Stimulated activated CD4-positive, alpha-beta T cell treated with anti-CD3 and anti-CD28 coated beads, TNF-alpha, amount 100 ng/mL, for 1 hour (primary cell): Measurements from ENCODE around the gene YWHAQ.
"Not testable (repeated sequence)": the region's sequence is repeated elsewhere in the genome, so short reads cannot be mapped to it uniquely, and the experiment has no call there.

Experiments used
- DNase-seq, 3 donors: peaks; one replicate each; pipeline ENCODE4 v3.0.0-alpha.2; 2020; ENCODE audit warnings: low read depth in 3 of 3, low spot score in 1 of 3

YWHAQ gene

GRCh38 chr2:9631878-9632700 lies 1.3 kb upstream of the YWHAQ start:
- no peak for DNase-seq

DNA sequence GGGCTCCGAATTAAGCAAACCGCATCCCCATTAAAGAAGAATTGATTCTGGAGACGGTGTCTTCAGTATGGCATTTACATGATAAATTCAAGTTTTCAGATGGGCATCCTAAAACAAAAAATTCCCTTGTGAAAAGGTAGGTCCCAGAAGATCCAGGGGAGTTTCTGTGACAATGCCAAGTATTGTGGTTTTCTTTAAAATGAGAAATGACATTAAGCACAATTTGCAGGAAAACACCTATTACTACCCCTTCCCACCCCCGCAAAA lies 689 bp upstream of the YWHAQ start:
- no peak for DNase-seq

DNA sequence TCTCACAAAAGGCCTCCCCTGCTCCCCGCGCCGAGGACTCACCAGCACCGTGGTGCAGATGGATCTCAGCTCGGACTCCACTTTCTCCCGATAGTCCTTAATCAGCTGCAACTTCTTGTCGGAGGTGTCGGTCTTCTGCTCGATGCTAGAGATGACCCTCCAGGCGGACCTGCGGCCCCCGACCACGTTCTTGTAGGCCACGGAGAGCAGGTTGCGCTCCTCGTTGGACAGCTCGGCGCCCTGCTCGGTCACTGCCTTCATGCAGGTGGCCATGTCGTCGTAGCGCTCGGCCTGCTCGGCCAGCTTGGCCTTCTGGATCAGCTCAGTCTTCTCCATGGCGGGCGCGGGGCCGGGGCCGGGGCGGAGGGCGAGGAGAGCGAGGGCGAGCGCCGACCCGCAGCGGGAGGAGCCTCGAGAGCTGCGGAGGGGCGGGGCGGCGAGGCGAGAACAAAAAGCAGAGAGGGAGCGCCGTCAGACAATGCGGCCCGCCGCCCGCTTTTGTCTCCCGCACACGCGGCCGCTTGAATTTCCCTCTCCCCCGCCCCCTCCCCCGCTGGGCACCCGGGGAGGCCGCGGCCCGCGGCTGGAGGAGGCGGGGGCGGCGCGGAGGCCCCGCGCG lies 571 bp downstream of the YWHAQ start:
- DNase-seq = peak; percentile 35 to 64 (median 40)

DNA sequence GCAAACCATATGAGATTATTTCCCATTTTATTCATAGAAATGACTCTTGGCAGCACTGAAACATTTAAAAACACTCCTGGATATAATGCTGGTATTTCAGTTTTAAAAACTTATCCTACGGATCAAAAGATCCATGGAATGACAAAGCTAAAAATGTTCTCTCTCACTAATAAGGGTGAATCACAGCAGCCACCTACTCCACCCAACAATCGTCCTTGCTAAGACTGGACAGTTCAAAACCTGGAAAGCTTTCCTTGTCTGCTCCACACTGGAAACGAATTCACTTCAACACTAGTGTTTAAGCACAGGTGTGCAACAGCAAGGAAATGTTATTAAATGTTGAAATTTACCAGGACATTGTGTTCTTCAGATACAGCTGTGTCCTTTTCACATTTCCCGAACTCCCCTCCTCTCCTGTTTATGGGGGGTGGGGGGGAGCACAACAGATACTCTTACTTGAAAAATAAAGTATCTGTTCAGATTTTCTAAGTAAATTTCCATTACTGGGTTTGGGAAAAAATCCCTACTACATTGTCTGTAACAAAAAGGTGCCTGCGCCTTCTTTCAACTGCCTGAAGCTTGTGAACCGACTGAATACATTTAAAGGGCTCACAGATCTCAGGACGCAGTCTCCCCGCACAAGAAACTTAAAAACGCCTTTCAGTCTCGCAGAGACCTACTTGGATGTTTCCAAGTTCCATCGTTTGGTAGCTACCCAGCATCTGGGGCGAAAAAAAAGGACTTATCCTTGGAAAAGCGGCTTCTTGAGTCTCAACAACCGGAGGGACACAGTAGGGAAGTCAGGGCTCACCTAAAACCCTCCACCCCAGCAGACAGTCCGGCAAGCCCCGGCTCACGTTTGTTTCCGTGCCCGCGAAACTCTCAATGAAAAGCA lies 1.3 kb downstream of the YWHAQ start:
- DNase-seq = no peak

GRCh38 chr2:9627310-9627709 lies 3.5 kb downstream of the YWHAQ start:
- DNase-seq = no peak

- DNase-seq = no peak
Measured at GRCh38 chr2:9623151-9623550, 7.6 kb downstream of the YWHAQ start.

DNA sequence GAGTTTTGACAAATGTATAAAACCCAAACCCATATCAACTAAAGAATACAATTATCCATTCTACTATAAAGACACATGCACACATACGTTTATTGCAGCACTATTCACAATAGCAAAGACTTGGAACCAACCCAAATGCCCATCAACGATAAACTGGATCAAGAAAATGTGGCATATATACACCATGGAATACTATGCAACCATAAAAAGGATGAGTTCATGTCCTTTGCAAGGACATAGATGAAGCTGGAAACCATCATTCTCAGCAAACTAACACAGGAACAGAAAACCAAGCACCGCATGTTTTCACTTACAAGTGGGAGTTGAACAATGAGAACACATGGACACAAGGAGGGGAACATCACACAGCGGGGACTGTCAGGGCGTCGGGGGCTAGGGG lies 9.1 kb downstream of the YWHAQ start:
- not testable (repeated sequence) for DNase-seq

- no peak for DNase-seq
Measured at GRCh38 chr2:9618410-9618809, 12.4 kb downstream of the YWHAQ start.

DNA sequence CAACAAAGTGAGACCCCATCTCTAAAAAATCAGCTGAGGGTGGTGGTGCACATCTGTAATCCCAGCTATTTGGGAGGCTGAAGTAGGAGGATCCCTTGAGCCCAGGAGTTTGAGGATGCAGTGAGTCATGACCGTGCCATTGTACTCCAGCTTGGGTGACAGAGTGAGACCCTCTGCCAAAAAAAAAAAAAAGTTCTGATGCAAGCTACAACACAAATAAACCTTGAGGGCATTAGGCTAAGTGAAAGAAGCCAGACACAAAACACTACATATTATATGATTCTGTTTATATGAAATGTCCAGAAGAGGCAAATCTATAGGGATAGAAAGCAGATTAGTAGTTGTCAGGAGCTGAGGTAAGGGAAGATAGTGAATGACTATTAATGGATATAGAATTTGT lies 13.0 kb downstream of the YWHAQ start:
- DNase-seq = no peak

- DNase-seq = no peak
Measured at GRCh38 chr2:9617296-9617695, 13.5 kb downstream of the YWHAQ start.

GRCh38 chr2:9614562-9614961 lies 16.2 kb downstream of the YWHAQ start:
- DNase-seq = no peak

DNA sequence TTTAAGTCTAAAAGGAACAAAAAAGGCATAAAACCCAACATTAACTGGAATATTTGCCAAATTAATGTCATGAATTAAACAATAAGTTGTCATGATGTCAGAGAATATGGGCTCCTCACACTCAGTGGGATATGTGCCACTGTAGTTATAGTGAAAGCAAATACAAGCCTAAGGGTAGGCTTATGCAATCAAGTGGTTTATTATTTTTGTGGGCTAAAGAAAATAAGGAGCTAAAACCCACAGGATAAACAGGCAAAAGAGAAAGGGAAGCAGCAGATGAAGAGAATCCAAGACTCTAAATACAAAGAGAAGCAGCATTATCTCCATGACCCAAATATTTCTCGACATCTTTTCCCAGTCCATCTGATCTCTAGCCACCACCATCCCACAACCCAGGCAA lies 17.5 kb downstream of the YWHAQ start:
- DNase-seq = no peak

DNA sequence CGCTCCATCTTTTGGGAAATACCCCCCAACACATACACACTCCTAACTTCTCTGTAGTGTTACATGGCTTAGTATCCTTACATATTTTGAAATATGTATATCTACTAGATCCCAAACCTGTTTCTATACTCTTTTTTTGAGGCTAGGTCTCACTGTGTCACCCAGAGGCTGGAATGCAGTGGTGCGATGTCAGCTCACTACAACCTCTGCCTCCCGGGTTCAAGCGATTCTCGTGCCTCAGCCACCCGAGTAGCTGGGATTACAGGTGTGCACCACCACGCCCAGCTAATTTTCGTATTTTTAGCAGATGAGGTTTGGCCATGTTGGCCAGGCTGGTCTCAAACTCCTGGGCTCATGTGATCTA lies 19.3 kb downstream of the YWHAQ start:
- DNase-seq = not testable (repeated sequence)

- no peak for DNase-seq
Measured at GRCh38 chr2:9610781-9611548, 19.8 kb downstream of the YWHAQ start.

GRCh38 chr2:9608491-9608890 lies 22.3 kb downstream of the YWHAQ start:
- DNase-seq = not testable (repeated sequence)

GRCh38 chr2:9602412-9602811 lies 28.4 kb downstream of the YWHAQ start:
- no peak for DNase-seq

GRCh38 chr2:9601397-9601796 lies 29.4 kb downstream of the YWHAQ start:
- DNase-seq = no peak

- DNase-seq = no peak
Measured at GRCh38 chr2:9599430-9599829, 31.4 kb downstream of the YWHAQ start.

DNA sequence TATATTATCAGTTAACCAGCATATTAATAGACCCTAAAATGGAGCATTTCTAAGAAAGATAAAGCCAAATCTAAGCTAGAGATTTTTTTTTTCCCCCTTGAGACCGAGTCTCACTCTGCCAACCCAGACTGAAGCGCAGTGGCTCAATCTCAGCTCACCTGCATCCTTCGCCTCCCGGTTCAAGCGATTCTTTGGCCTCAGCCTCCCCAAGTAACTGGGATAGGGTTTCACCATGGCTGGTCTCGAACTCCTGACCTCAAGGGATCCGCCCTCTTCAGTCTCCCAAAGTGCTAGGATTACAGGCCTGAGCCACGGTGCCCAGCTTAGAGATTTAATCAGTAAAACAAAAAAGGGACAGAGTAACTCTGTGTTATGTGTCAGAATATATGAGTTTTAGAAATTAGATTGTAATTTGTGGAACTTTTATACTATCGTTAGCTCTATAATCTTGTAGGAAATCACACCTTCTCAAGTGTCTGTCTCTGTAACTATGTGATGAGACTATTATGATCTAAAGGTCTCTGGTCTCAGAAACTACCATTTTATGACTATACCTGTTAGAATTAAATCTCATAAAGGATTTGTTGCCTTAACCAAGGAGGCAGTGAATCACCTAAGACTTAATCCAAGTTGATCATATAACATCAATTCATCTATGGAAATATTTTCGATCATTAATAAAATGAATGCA lies 34.0 kb downstream of the YWHAQ start:
- no peak for DNase-seq

DNA sequence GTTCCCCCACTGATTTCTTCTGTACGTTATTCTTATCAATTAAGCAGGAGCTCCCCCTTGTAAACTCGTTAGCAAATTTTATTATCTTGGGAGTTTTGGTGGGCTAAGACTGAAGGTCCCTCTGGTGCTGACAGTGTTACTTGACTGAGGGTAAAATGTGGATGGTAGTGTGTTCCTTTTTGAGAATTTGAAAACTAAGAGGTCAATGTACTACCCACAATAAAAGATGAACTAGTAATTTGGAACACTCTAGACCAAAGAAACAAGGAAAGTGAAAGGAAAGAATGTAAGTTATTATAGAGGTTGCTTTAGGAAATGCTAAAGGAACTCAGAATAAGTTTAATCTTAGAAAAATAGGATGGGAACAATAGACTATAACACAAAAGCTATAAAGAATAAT lies 35.1 kb downstream of the YWHAQ start:
- no peak for DNase-seq

GRCh38 chr2:9595256-9595655 lies 35.5 kb downstream of the YWHAQ start:
- DNase-seq = not testable (repeated sequence)
